Measurements from ENCODE around the gene SLC4A7. TPM values are rescaled to one million over a fixed set of nuclear protein-coding genes. Genes with fewer than 3 reads are reported as not detected.
A peak's percentile ranks its signal among the peaks of the same experiment; 100 is the strongest.

SLC4A7 gene
- polyA plus RNA-seq, 1 donor (not counting 4 experiments of a cell fraction or from before 2014, with no cell fraction given): 28.5 TPM

GRCh38 chr3:27521872-27522265 lies 37.7 kb upstream of the SLC4A7 start:
- DNase-seq (ENCODE audit: low read depth, low spot score) (no peak), FAIRE-seq (peak; percentile 23)
- dilution Hi-C loops (cut with MboI; ENCODE audit: extremely low pct_ligation_motif_present, low sequenced_read_pairs): no loop called here
- Histone ChIP-seq H3K27ac (ENCODE audit: control insufficient read depth, insufficient read depth, low read length) (peak overlapping the region; percentile 39), H3K4me2 (ENCODE audit: control insufficient read depth, extremely low read depth, insufficient read depth, low read depth, low read length) (no peak overlapping the region), H3K9ac (ENCODE audit: control insufficient read depth, extremely low read depth, insufficient read depth, low read length) (no peak overlapping the region), H3K4me3 (ENCODE audit: control insufficient read depth in 2 of 3, extremely low read depth in 1 of 3, insufficient read depth in 2 of 3, low read depth in 1 of 3, low read length in 3 of 3) (no peak overlapping the region), H3K9me3 (ENCODE audit: control insufficient read depth, low read depth, low read length) (no peaks in the 10 kb centered on the region), H3K27me3 (ENCODE audit: control insufficient read depth, extremely low read depth, insufficient read depth, low read length) (no peaks in the 10 kb centered on the region), H3K36me3 (ENCODE audit: control insufficient read depth in 2 of 2, extremely low read depth in 1 of 2, insufficient read depth in 2 of 2, low read length in 2 of 2) (no peaks in the 10 kb centered on the region), H3K4me1 (ENCODE audit: control insufficient read depth, extremely low read depth, insufficient read depth, low read length) (peaks cover 25% of the 10 kb centered on the region), H3K9me1 (ENCODE audit: control insufficient read depth, extremely low read depth, insufficient read depth, low read length) (no peaks in the 10 kb centered on the region), H3K79me2 (ENCODE audit: control insufficient read depth, insufficient read depth, low read length) (no peaks in the 10 kb centered on the region), H2AFZ (ENCODE audit: control insufficient read depth, low read length) (no peak overlapping the region), H4K20me1 (ENCODE audit: control insufficient read depth, extremely low read depth, insufficient read depth, low read length) (no peaks in the 10 kb centered on the region)
- no peak for TF ChIP-seq EZH2 (IDR thresholded peaks at IDR 0.05; ENCODE audit: low read length)

GRCh38 chr3:27521179-27521871 lies 37.1 kb upstream of the SLC4A7 start:
- peak; percentile 43 for FAIRE-seq
- dilution Hi-C loops (cut with MboI; ENCODE audit: extremely low pct_ligation_motif_present, low sequenced_read_pairs): no loop called here
- H3K4me1 ChIP-seq (ENCODE audit: control insufficient read depth, extremely low read depth, insufficient read depth, low read length): peaks cover 25% of the 10 kb centered on the region
- no peak for DNase-seq (ENCODE audit: low read depth, low spot score)
- H3K36me3 ChIP-seq (ENCODE audit: control insufficient read depth in 2 of 2, extremely low read depth in 1 of 2, insufficient read depth in 2 of 2, low read length in 2 of 2): no peaks in the 10 kb centered on the region
- H3K27me3 ChIP-seq (ENCODE audit: control insufficient read depth, extremely low read depth, insufficient read depth, low read length): no peaks in the 10 kb centered on the region
- TF ChIP-seq CTCF (optimal IDR thresholded peaks at IDR 0.05 in 1 of 3, IDR thresholded peaks at IDR 0.05 in 1 of 3, conservative IDR thresholded peaks at IDR 0.05 in 1 of 3; ENCODE audit: extremely low read depth in 1 of 3, insufficient read depth in 2 of 3, low read length in 3 of 3): no peak
- TF ChIP-seq EZH2 (IDR thresholded peaks at IDR 0.05; ENCODE audit: low read length): no peak
- peak overlapping the region; percentile 39 for H3K27ac ChIP-seq (ENCODE audit: control insufficient read depth, insufficient read depth, low read length)
- no peaks in the 10 kb centered on the region for H3K9me1 ChIP-seq (ENCODE audit: control insufficient read depth, extremely low read depth, insufficient read depth, low read length)
- no peak overlapping the region for H3K4me2 ChIP-seq (ENCODE audit: control insufficient read depth, extremely low read depth, insufficient read depth, low read depth, low read length)
- no peak overlapping the region for H2AFZ ChIP-seq (ENCODE audit: control insufficient read depth, low read length)
- no peak overlapping the region for H3K4me3 ChIP-seq (ENCODE audit: control insufficient read depth in 2 of 3, extremely low read depth in 1 of 3, insufficient read depth in 2 of 3, low read depth in 1 of 3, low read length in 3 of 3)
- H4K20me1 ChIP-seq (ENCODE audit: control insufficient read depth, extremely low read depth, insufficient read depth, low read length): no peaks in the 10 kb centered on the region
- H3K9me3 ChIP-seq (ENCODE audit: control insufficient read depth, low read depth, low read length): no peaks in the 10 kb centered on the region
- no peaks in the 10 kb centered on the region for H3K79me2 ChIP-seq (ENCODE audit: control insufficient read depth, insufficient read depth, low read length)
- no peak overlapping the region for H3K9ac ChIP-seq (ENCODE audit: control insufficient read depth, extremely low read depth, insufficient read depth, low read length)

All from keratinocyte (primary cell).